H1 (cell line): ENCODE results near the gene SPINDOC. TPM values are rescaled to one million over a fixed set of nuclear protein-coding genes. Genes with fewer than 3 reads are reported as not detected.

Experiments used
- CTCF ChIA-PET: fragments of 300-600 bp; sonication (Branson Sonifier 250); formaldehyde crosslinking; loops from one replicate; lab custom pipeline; 2021; ENCODE audit not compliant: partially characterized antibody; lab: Charles Lee
- POLR2A ChIA-PET: fragments of 300-600 bp; sonication (Branson Sonifier 250); formaldehyde crosslinking; loops from one replicate; lab custom pipeline; 2021; ENCODE audit warnings: inconsistent platforms; ENCODE audit not compliant: partially characterized antibody; lab: Charles Lee
- DNase-seq, 2 experiments: peaks; one replicate each; pipeline versions ENCODE4 v3.0.0 to v3.0.0-alpha.2; 2010 to 2022; ENCODE audit warnings: low spot score in 2 of 2, low read depth in 1 of 2, mixed read lengths in 1 of 2
- FAIRE-seq: peaks from 2 replicates; lab custom pipeline; 2011; peaks lifted over from hg19 to GRCh38; lab: Jason Lieb, UNC
- H2AFZ ChIP-seq: 2 replicates; pipeline ENCODE4 v1.8.1; 2012; ENCODE audit warnings: low read length, inconsistent platforms
- H2AK5ac ChIP-seq: 2 replicates; pipeline ENCODE4 v1.6.1; 2013; ENCODE audit warnings: low read depth, low read length
- H2BK120ac ChIP-seq: replicated peaks from 2 replicates; pipeline ENCODE3; 2013; ENCODE audit warnings: low read depth, low read length, inconsistent platforms
- H2BK12ac ChIP-seq: 2 replicates; pipeline ENCODE4 v1.6.1; 2013; ENCODE audit warnings: low read depth, low read length
- H2BK15ac ChIP-seq: 2 replicates; pipeline ENCODE4 v1.6.1; 2013; ENCODE audit warnings: low read length
- H2BK20ac ChIP-seq: 2 replicates; pipeline ENCODE4 v1.6.1; 2013; ENCODE audit warnings: low read length
- H2BK5ac ChIP-seq: 2 replicates; pipeline ENCODE4 v1.6.1; 2013; ENCODE audit warnings: low read depth, low read length
- H3K14ac ChIP-seq: 2 replicates; pipeline ENCODE4 v1.6.1; 2013; ENCODE audit warnings: inconsistent platforms; ENCODE audit not compliant: insufficient read length
- H3K18ac ChIP-seq: 2 replicates; pipeline ENCODE4 v1.6.1; 2013; ENCODE audit warnings: low read length; ENCODE audit errors: extremely low read depth
- H3K23ac ChIP-seq: 2 replicates; pipeline ENCODE4 v1.6.1; 2013; ENCODE audit warnings: inconsistent platforms; ENCODE audit not compliant: insufficient read length
- H3K23me2 ChIP-seq: 2 replicates; pipeline ENCODE4 v1.6.1; 2013; ENCODE audit warnings: low read depth, low read length
- H3K27ac ChIP-seq: 2 replicates; pipeline ENCODE4 v1.6.1; 2011; ENCODE audit warnings: low read depth, low read length, inconsistent platforms
- H3K27me3 ChIP-seq, 4 experiments: replicated peaks in 1 of 4; 1 replicate in 1 of 4; 2 replicates in 3 of 4; pipeline versions ENCODE4 v1.6.1 to v1.8.1; 2011 to 2013; ENCODE audit warnings: low read length in 3 of 4, mild to moderate bottlenecking in 3 of 4, inconsistent platforms in 2 of 4, mixed read lengths in 2 of 4, moderate library complexity in 1 of 4; ENCODE audit not compliant: control insufficient read depth in 3 of 4, insufficient read depth in 3 of 4; ENCODE audit errors: extremely low read depth in 1 of 4
- H3K36me3 ChIP-seq, 4 experiments: 2 replicates each; pipeline versions ENCODE4 v1.6.1 to v1.8.1; 2011 to 2013; ENCODE audit warnings: mild to moderate bottlenecking in 4 of 4, low read length in 3 of 4, moderate library complexity in 2 of 4, control low read depth in 1 of 4, inconsistent platforms in 1 of 4; ENCODE audit not compliant: insufficient read depth in 4 of 4, control insufficient read depth in 2 of 4
- H3K4ac ChIP-seq: replicated peaks from 2 replicates; pipeline ENCODE3; 2013; ENCODE audit warnings: low read length, low read depth, mixed read lengths, inconsistent platforms; ENCODE audit not compliant: insufficient read length
- H3K4me1 ChIP-seq, 4 experiments: replicated peaks in 1 of 4; 1 replicate in 1 of 4; 2 replicates in 3 of 4; pipeline versions ENCODE4 v1.6.1 to v1.8.1; 2011 to 2013; ENCODE audit warnings: low read length in 3 of 4, inconsistent platforms in 2 of 4, mixed read lengths in 1 of 4; ENCODE audit not compliant: insufficient read depth in 4 of 4, control insufficient read depth in 3 of 4
- H3K4me2 ChIP-seq, 2 experiments: 2 replicates each; pipeline versions ENCODE4 v1.6.1 to v1.8.1; 2011 to 2013; ENCODE audit warnings: low read depth in 2 of 2, low read length in 2 of 2, control low read depth in 1 of 2, inconsistent platforms in 1 of 2, mild to moderate bottlenecking in 1 of 2; ENCODE audit not compliant: insufficient read depth in 1 of 2
- H3K4me3 ChIP-seq, 4 experiments: fragments of 200-600, 300-600 bp in 1 of 4; sonication (generic), shearing (Covaris generic), sonication (Bioruptor Twin) in 1 of 4; 2 replicates each; pipeline versions ENCODE4 v1.5.1 to v1.8.1; 2011 to 2016; ENCODE audit warnings: low read length in 4 of 4, low read depth in 3 of 4, control low read depth in 2 of 4, inconsistent platforms in 2 of 4, mild to moderate bottlenecking in 2 of 4, mixed read lengths in 1 of 4, moderate library complexity in 1 of 4; ENCODE audit not compliant: insufficient read depth in 2 of 4; ENCODE audit errors: extremely low read depth in 1 of 4
- H3K56ac ChIP-seq: replicated peaks from 2 replicates; pipeline ENCODE3; 2013; ENCODE audit warnings: low read depth, mild to moderate bottlenecking, mixed read lengths, low read length, inconsistent platforms; ENCODE audit not compliant: insufficient read length
- H3K79me1 ChIP-seq: 2 replicates; pipeline ENCODE4 v1.6.1; 2013; ENCODE audit warnings: low read depth, low read length, control low read depth
- H3K79me2 ChIP-seq, 2 experiments: 2 replicates each; pipeline versions ENCODE4 v1.6.1 to v1.8.1; 2012 to 2013; ENCODE audit warnings: low read length in 2 of 2, mild to moderate bottlenecking in 2 of 2, inconsistent platforms in 1 of 2; ENCODE audit not compliant: insufficient read depth in 2 of 2, control insufficient read depth in 1 of 2
- H3K9ac ChIP-seq, 4 experiments: replicated peaks in 1 of 4; 1 replicate in 1 of 4; 2 replicates in 3 of 4; pipeline versions ENCODE4 v1.6.1 to v1.8.1; 2011 to 2013; ENCODE audit warnings: low read depth in 3 of 4, low read length in 3 of 4, control low read depth in 2 of 4, mild to moderate bottlenecking in 2 of 4, moderate library complexity in 2 of 4, inconsistent platforms in 1 of 4; ENCODE audit errors: extremely low read depth in 1 of 4
- H3K9me3 ChIP-seq, 2 experiments: 2 replicates each; pipeline versions ENCODE4 v1.6.1 to v1.8.1; 2012 to 2013; ENCODE audit warnings: mild to moderate bottlenecking in 2 of 2, moderate library complexity in 2 of 2, control low read depth in 1 of 2, inconsistent platforms in 1 of 2, low read depth in 1 of 2, low read length in 1 of 2, mixed read lengths in 1 of 2; ENCODE audit not compliant: insufficient read depth in 2 of 2
- H4K20me1 ChIP-seq, 2 experiments: replicated peaks in 1 of 2; 2 replicates each; pipeline versions ENCODE3 to v1.8.1; 2011 to 2013; ENCODE audit warnings: inconsistent platforms in 2 of 2, low read length in 2 of 2, mild to moderate bottlenecking in 1 of 2; ENCODE audit not compliant: insufficient read depth in 2 of 2, control insufficient read depth in 1 of 2
- H4K5ac ChIP-seq: 2 replicates; pipeline ENCODE4 v1.6.1; 2013; ENCODE audit warnings: low read length, low read depth, mixed read lengths, inconsistent platforms; ENCODE audit not compliant: insufficient read length
- H4K8ac ChIP-seq: 2 replicates; pipeline ENCODE4 v1.8.0; 2013; ENCODE audit warnings: mild to moderate bottlenecking, moderate library complexity, low read length, inconsistent platforms; ENCODE audit not compliant: insufficient read depth; ENCODE audit errors: extremely low read depth
- H4K91ac ChIP-seq: replicated peaks from 2 replicates; pipeline ENCODE3; 2013; ENCODE audit warnings: low read length, mixed read lengths, inconsistent platforms; ENCODE audit not compliant: insufficient read length
- HDAC6 ChIP-seq: IDR thresholded peaks from one replicate; pipeline ENCODE4 v1.7.1; 2012; ENCODE audit warnings: low read depth, mild to moderate bottlenecking, inconsistent platforms, low read length, moderate library complexity
- SP1 ChIP-seq: IDR thresholded peaks from 2 replicates; pipeline ENCODE4 v1.6.1; 2011; ENCODE audit warnings: low read depth, low read length
- TEAD4 ChIP-seq: IDR thresholded peaks from 2 replicates; pipeline ENCODE4 v1.6.1; 2012; ENCODE audit warnings: low read depth, low read length, inconsistent platforms, mixed read lengths
- WGBS, 2 experiments: shearing (Covaris generic) in 1 of 2; methylation state at CpG; one replicate each; pipeline versions ENCODE4 v1.1.6 to v1.1.7; 2013 to 2015; ENCODE audit warnings: low lambda C conversion rate in 2 of 2, mixed read lengths in 2 of 2, inconsistent platforms in 1 of 2, low coverage in 1 of 2, missing lambda C conversion rate in 1 of 2; ENCODE audit not compliant: insufficient replicate concordance in 2 of 2, insufficient coverage in 1 of 2, insufficient read length in 1 of 2; ENCODE audit errors: extremely low coverage in 1 of 2, missing lambda C conversion rate in 1 of 2; 5-methylcytosine and 5-hydroxymethylcytosine counted together
- polyA plus RNA-seq, 7 experiments: library from polyadenylated mRNA; depleted of rRNA in 3 of 7; stranded (reverse) in 5 of 7; unstranded in 2 of 7; fragments of >200 nt in 5 of 7; fragments of 200-250 nt in 2 of 7; gene quantifications; 1 replicate in 5 of 7; 2 replicates in 1 of 7; 4 replicates in 1 of 7; pipeline versions ENCODE4 v1.2.1 to v1.2.3, GENCODE V29; 2011 to 2013; ENCODE audit warnings: missing spikeins in 2 of 7, mixed read lengths in 2 of 7
- total RNA-seq: library from RNA; stranded (reverse); fragmentation: NEBNext Ultra II Directional; extraction: Animal tissue kit (Norgen Biotek cat#: 25700); gene quantifications from 2 replicates; pipeline ENCODE4 v1.2.1, GENCODE V29; 2021

SPINDOC gene
- total and polyA plus RNA-seq, 2 of the 8 experiments (the other 6 are each of a cell fraction or from before 2014, with no cell fraction given): 78.7 to 99.7 TPM

DNA sequence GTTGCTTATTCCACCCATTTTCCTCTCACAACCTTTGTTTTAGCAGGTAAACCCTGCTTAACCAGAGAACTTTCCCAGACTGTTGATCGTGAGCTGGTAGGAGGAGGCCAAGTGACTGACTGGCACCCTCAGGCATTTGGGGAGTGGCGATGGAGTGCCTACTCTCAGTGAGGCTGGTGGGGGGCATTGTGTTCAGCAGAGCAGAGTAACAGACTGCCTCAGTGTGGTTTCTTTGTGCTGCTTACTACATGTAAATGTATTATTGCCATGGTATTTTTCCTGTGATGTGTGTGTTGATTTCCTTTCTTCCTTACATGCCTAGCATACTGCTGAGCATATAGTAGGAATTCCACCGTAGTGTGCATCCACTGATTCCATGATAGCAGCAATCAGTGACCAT lies 28.3 kb downstream of the SPINDOC start:
- Histone ChIP-seq H3K9me3 (no peaks in the 10 kb centered on the region), H2AK5ac (0 out of 2 replicates have a peak overlapping the region, but pooled peaks have one; percentile 2), H3K4me1 (peaks cover 26 to 47% (median 34%) of the 10 kb centered on the region in 4 experiments), H3K27ac (no peak overlapping the region), H2BK20ac (no peak overlapping the region), H4K5ac (no peak overlapping the region), H3K14ac (no peak overlapping the region), H4K20me1 (peaks cover 24 to 31% of the 10 kb centered on the region in 2 experiments), H3K36me3 (no peaks in the 10 kb centered on the region), H2BK120ac (no peak overlapping the region), H3K4ac (no peak overlapping the region), H3K23ac (no peak overlapping the region), H3K56ac (no peak overlapping the region), H3K79me1 (peaks cover 23% of the 10 kb centered on the region), H3K18ac (no peak overlapping the region), H4K91ac (no peak overlapping the region), H3K27me3 (no peaks in the 10 kb centered on the region), H2AFZ (no peak overlapping the region), H3K4me3 (peak overlapping the region; percentile 4 to 97 (median 84); a peak in 7 of 8 replicates), H4K8ac (no peak overlapping the region), H3K79me2 (peaks cover 24 to 71% of the 10 kb centered on the region in 2 experiments), H3K9ac (peak overlapping the region in 3 of 4 experiments; percentile 9 to 83 (median 36); a peak in 4 of 7 replicates), H3K4me2 (peak overlapping the region; percentile 87 to 99), H2BK5ac (0 out of 2 replicates have a peak overlapping the region, but pooled peaks have one; percentile 13), H2BK15ac (no peak overlapping the region), H2BK12ac (no peak overlapping the region), H3K23me2 (peaks cover 16% of the 10 kb centered on the region)
- DNase-seq: peak in 1 of 2 experiments; percentile 61
- no peak for FAIRE-seq
- CTCF ChIA-PET: interaction anchor here (0.8 to 4.9 kb wide), 12 partner anchors 11 to 120 kb away, joined by 3 to 19 read pairs (median 5); no protein-coding TSS in a partner anchor
- POLR2A ChIA-PET: interaction anchor here (0.6 to 1.8 kb wide), 8 partner anchors 9 to 104 kb away, joined by 3 to 6 read pairs (median 3); no protein-coding TSS in a partner anchor
- TF ChIP-seq SP1: 0 out of 2 replicates have a peak, but pooled peaks have one; percentile 14
- TF ChIP-seq TEAD4: peak; percentile 22; the same call in 1 of the 2 replicates
- no peak for TF ChIP-seq HDAC6
- 44% methylated on average over 3 of the region's 3 CpGs; no CpG with 5 or more reads in 1 of the 2 experiments for WGBS, 2 experiments
